Measurements from ENCODE around the gene MPIG6B.
A peak's percentile ranks its signal among the peaks of the same experiment; 100 is the strongest.

Gene MPIG6B

GRCh38 chr6:31723245-31723979 lies at the start of gene MPIG6B:
MPIG6B (plus strand) TSS chr6:31723373; CDS start chr6:31723384, 11 bp downstream.
- DNase-seq (ENCODE audit: low read depth, low spot score), result no peak
- POLR2A ChIA-PET, result no interaction called here

GRCh38 chr6:31676322-31676903 lies 46.8 kb upstream of the MPIG6B start:
- DNase-seq (ENCODE audit: low read depth, low spot score), result no peak
- ChIA-PET POLR2A (no interaction called here), CTCF (interaction anchor here (1.1 kb wide), 1 partner anchor 276 kb away, joined by 5 read pairs; no protein-coding TSS in a partner anchor)
- no peak overlapping the region for H3K4me3 ChIP-seq (ENCODE audit: low read depth, low read length)
- TF ChIP-seq CTCF (IDR thresholded peaks at IDR 0.05; ENCODE audit: insufficient read depth, low read length, missing control alignments), result no peak

More at GRCh38 chr6:31723245-31723979, at the start of gene MPIG6B:
- CTCF ChIA-PET, result interaction anchor here (1.0 to 1.6 kb wide), 3 partner anchors 47 to 229 kb away, joined by 4 to 8 read pairs (median 4); no protein-coding TSS in a partner anchor
- TF ChIP-seq CTCF (IDR thresholded peaks at IDR 0.05; ENCODE audit: insufficient read depth, low read length, missing control alignments), result no peak
- no peak within 1 kb of the TSS for H3K4me3 ChIP-seq (ENCODE audit: low read depth, low read length)

GRCh38 chr6:31676904-31677303 lies 46.3 kb upstream of the MPIG6B start:
- CTCF ChIA-PET, result interaction anchor here (0.9 to 4.9 kb wide), 4 partner anchors 93 to 275 kb away, joined by 3 to 60 read pairs (median 12); no protein-coding TSS in a partner anchor
- POLR2A ChIA-PET, result no interaction called here

GRCh38 chr6:31677955-31678354 lies 45.2 kb upstream of the MPIG6B start:
- no peak for DNase-seq (ENCODE audit: low read depth, low spot score)
- TF ChIP-seq CTCF (IDR thresholded peaks at IDR 0.05; ENCODE audit: insufficient read depth, low read length, missing control alignments), result no peak
- no peak overlapping the region for H3K4me3 ChIP-seq (ENCODE audit: low read depth, low read length)
- ChIA-PET POLR2A (no interaction called here), CTCF (interaction anchor here (0.8 to 4.9 kb wide), 8 partner anchors 10 to 274 kb away, joined by 3 to 60 read pairs (median 8); partner anchors contain the start of gene NEU1)

More at GRCh38 chr6:31676904-31677303, 46.3 kb upstream of the MPIG6B start:
- no peak for TF ChIP-seq CTCF (IDR thresholded peaks at IDR 0.05; ENCODE audit: insufficient read depth, low read length, missing control alignments)
- no peak overlapping the region for H3K4me3 ChIP-seq (ENCODE audit: low read depth, low read length)
- no peak for DNase-seq (ENCODE audit: low read depth, low spot score)

GRCh38 chr6:31680226-31681134 lies 42.7 kb upstream of the MPIG6B start, which contains the start of gene LY6G5C:
LY6G5C (minus strand) TSS chr6:31681067; CDS start chr6:31680373, 694 bp downstream.
- ChIA-PET CTCF (interaction anchor here (0.6 to 4.9 kb wide), 33 partner anchors 8 to 276 kb away, joined by 3 to 60 read pairs (median 5); partner anchors contain the start of genes ABHD16A, C6orf47, GPANK1 and HSPA1B), POLR2A (interaction anchor here (0.6 to 1.1 kb wide), 3 partner anchors 67 to 147 kb away, joined by 3 to 4 read pairs (median 4); partner anchors contain the start of gene HSPA1B)
- TF ChIP-seq CTCF (IDR thresholded peaks at IDR 0.05; ENCODE audit: insufficient read depth, low read length, missing control alignments), result peak; percentile 78
- DNase-seq (ENCODE audit: low read depth, low spot score), result peak; percentile 64
- H3K4me3 ChIP-seq (ENCODE audit: low read depth, low read length), result peak within 1 kb of the TSS; percentile 58

Measured in AG04449 (cell line).